ENCODE data around the gene ELAVL3. TPM values are rescaled to one million over a fixed set of nuclear protein-coding genes. Genes with fewer than 3 reads are reported as not detected.

ELAVL3 gene
- total RNA-seq, 2 donors from 2014 or later: not detected

GRCh38 chr19:11494634-11495285, 13.9 kb upstream of the ELAVL3 start:
- peaks cover 8% of the 10 kb centered on the region for H3K4me1 ChIP-seq
- no peaks in the 10 kb centered on the region for H3K9me3 ChIP-seq
- no peak for DNase-seq
- no peak for TF ChIP-seq POLR2A (IDR thresholded peaks at IDR 0.05)
- TF ChIP-seq CTCF (IDR thresholded peaks at IDR 0.05): no peak
- no peaks in the 10 kb centered on the region for H3K27me3 ChIP-seq
- 92 to 96% methylated on average over 21 to 25 of the region's 27 CpGs for WGBS, 2 donors
- H3K4me3 ChIP-seq: no peak overlapping the region
- peaks cover 0 to 6% of the 10 kb centered on the region in 2 donors for H3K36me3 ChIP-seq (replicated peaks in 1 of 2; ENCODE audit: insufficient read depth in 1 of 2, low read depth in 2 of 2)
- no peak overlapping the region for H3K27ac ChIP-seq
- no peak for ATAC-seq
- intact Hi-C loops (cut with DNase I): no loop called here

DNA sequence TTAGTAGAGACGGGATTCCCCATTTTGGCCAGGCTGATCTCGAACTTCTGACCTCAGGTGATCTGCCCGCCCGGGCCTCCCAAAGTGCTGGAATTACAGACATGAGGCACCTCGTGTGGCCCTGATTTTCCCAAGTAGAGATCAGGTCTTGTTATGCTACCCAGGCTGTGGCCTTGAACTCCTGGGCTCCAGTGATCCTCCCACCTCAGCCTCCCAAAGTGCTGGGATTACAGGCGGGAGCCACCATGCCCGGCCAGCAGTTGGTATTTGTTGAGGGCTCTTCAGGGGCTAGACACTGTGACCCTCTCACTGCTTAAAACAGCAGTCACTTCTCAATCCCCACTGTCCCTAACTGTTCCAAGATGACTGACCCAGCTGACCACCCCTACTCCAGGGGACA, 8.5 kb upstream of the ELAVL3 start:
- H3K9me3 ChIP-seq: no peaks in the 10 kb centered on the region
- TF ChIP-seq CTCF (IDR thresholded peaks at IDR 0.05) (no peak), POLR2A (IDR thresholded peaks at IDR 0.05) (no peak)
- no peaks in the 10 kb centered on the region for H3K27me3 ChIP-seq
- no peaks in the 10 kb centered on the region for H3K36me3 ChIP-seq (replicated peaks in 1 of 2; ENCODE audit: insufficient read depth in 1 of 2, low read depth in 2 of 2)
- H3K4me3 ChIP-seq: no peak overlapping the region
- H3K4me1 ChIP-seq: no peaks in the 10 kb centered on the region
- no peak overlapping the region for H3K27ac ChIP-seq
- WGBS, 2 donors: 80 to 90% methylated on average over 1 to 7 of the region's 7 CpGs
- ATAC-seq (no peak), DNase-seq (no peak)
- intact Hi-C loops (cut with DNase I): loop anchor here (10.0 kb wide), 1 partner anchor 195 kb away; the partner anchor contains the start of gene TSPAN16

GRCh38 chr19:11486661-11487503, 6.0 kb upstream of the ELAVL3 start:
- ATAC-seq: no peak
- TF ChIP-seq CTCF (IDR thresholded peaks at IDR 0.05): no peak
- no peak for TF ChIP-seq POLR2A (IDR thresholded peaks at IDR 0.05)
- 90 to 96% methylated on average over 24 to 32 of the region's 45 CpGs for WGBS, 2 donors
- H3K36me3 ChIP-seq (replicated peaks in 1 of 2; ENCODE audit: insufficient read depth in 1 of 2, low read depth in 2 of 2): no peaks in the 10 kb centered on the region
- intact Hi-C loops (cut with DNase I): loop anchor here (10.0 kb wide), 1 partner anchor 192 kb away; the partner anchor contains the start of gene TSPAN16
- no peak overlapping the region for H3K4me3 ChIP-seq
- peaks cover 0 to 14% of the 10 kb centered on the region in 2 donors for H3K27me3 ChIP-seq
- DNase-seq: no peak
- H3K9me3 ChIP-seq: no peaks in the 10 kb centered on the region
- peaks cover 13% of the 10 kb centered on the region for H3K4me1 ChIP-seq
- H3K27ac ChIP-seq: no peak overlapping the region

DNA sequence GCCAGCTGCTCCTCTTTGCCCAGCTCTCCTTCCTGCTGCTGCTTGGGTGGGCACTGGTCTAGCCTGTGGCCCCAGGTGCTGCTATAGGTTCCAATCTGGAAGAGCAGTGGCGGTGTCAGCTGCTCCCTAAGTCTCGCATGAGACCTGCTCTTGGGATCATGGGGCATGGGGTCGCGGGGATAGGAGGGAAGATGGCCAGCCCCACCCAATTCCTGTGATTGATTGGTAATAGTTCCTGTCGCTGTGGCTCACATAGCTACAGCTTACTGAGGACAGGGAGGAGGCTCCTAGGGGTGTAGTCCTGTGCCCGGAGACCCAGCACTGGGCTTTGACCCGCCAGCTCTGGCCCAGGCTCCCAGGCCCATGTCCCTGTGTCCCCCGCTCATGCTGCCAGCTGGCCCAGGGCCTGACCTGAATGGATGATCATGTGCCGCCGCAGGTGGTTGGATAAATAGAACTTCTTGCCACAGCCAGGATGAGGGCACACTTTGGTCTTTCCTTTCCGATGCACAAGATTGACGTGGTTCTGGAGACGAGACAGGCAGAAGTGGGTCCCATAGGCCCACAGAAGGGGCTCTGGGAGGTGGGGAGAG, 4.5 kb upstream of the ELAVL3 start:
- Histone ChIP-seq H3K36me3 (replicated peaks in 1 of 2; ENCODE audit: insufficient read depth in 1 of 2, low read depth in 2 of 2) (no peaks in the 10 kb centered on the region), H3K27me3 (peaks cover 0 to 28% of the 10 kb centered on the region in 2 donors), H3K9me3 (no peaks in the 10 kb centered on the region), H3K27ac (no peak overlapping the region), H3K4me3 (no peak overlapping the region), H3K4me1 (peaks cover 17% of the 10 kb centered on the region)
- WGBS, 2 donors: 91 to 97% methylated on average over 5 to 12 of the region's 13 CpGs
- no peak for TF ChIP-seq CTCF (IDR thresholded peaks at IDR 0.05)
- no peak for TF ChIP-seq POLR2A (IDR thresholded peaks at IDR 0.05)
- ATAC-seq (no peak), DNase-seq (no peak)
- intact Hi-C loops (cut with DNase I): loop anchor here (10.0 kb wide), 1 partner anchor 191 kb away; the partner anchor contains the start of gene TSPAN16
